Endothelial cell of umbilical vein (primary cell): ENCODE data around the gene IMPG2. TPM values are rescaled to one million over a fixed set of nuclear protein-coding genes. Genes with fewer than 3 reads are reported as not detected.

Source experiments
- BruUV-seq: library from RNA; stranded (reverse); fragments of 400-500 nt; replicated peaks from 2 replicates; lab custom pipeline; 2021; lab: Mats Ljungman, UMichigan
- CTCF ChIA-PET: fragments of 300-600, 350-600 bp; sonication (Branson Sonifier 250); formaldehyde crosslinking; loops from one replicate; lab custom pipeline; 2021; ENCODE audit warnings: antibody characterized with exemption, inconsistent platforms; lab: Charles Lee
- POLR2A ChIA-PET: fragments of 300-600, 350-600 bp; sonication (Branson Sonifier 250); formaldehyde crosslinking; loops from one replicate; lab custom pipeline; 2021; ENCODE audit warnings: antibody characterized with exemption, inconsistent platforms; lab: Charles Lee
- DNase-seq: peaks from one replicate; pipeline ENCODE4 v3.0.0-alpha.2; 2011; ENCODE audit warnings: low read depth, low spot score
- FAIRE-seq: peaks from 2 replicates; lab custom pipeline; 2011; peaks lifted over from hg19 to GRCh38; lab: Jason Lieb, UNC
- H2AFZ ChIP-seq: 2 replicates; pipeline ENCODE4 v1.6.0; 2012; ENCODE audit warnings: low read depth, low read length, control low read depth, inconsistent platforms
- H3K27ac ChIP-seq: 2 replicates; pipeline ENCODE4 v1.5.1; 2011; ENCODE audit warnings: low read depth, mild to moderate bottlenecking, control low read depth, low read length, moderate library complexity; ENCODE audit not compliant: insufficient read depth
- H3K27me3 ChIP-seq, 2 experiments: 2 replicates each; pipeline versions ENCODE4 v1.6.0 to v1.6.1; 2011; ENCODE audit warnings: low read length in 2 of 2, mixed read lengths in 1 of 2; ENCODE audit not compliant: control insufficient read depth in 2 of 2, insufficient read depth in 2 of 2
- H3K36me3 ChIP-seq, 2 experiments: 2 replicates in 1 of 2; 3 replicates in 1 of 2; pipeline ENCODE4 v1.5.1; 2011; ENCODE audit warnings: low read length in 2 of 2, mild to moderate bottlenecking in 1 of 2, moderate library complexity in 1 of 2; ENCODE audit not compliant: control insufficient read depth in 2 of 2, insufficient read depth in 2 of 2; ENCODE audit errors: extremely low read depth in 1 of 2
- H3K4me1 ChIP-seq: 3 replicates; pipeline ENCODE4 v1.5.1; 2011; ENCODE audit warnings: mild to moderate bottlenecking, low read length; ENCODE audit not compliant: control insufficient read depth, insufficient read depth; ENCODE audit errors: extremely low read depth
- H3K4me2 ChIP-seq: 2 replicates; pipeline ENCODE4 v1.6.1; 2011; ENCODE audit warnings: low read length, control low read depth, mixed read lengths; ENCODE audit not compliant: insufficient read depth
- H3K4me3 ChIP-seq, 3 experiments: fragments of 200-600 bp in 1 of 3; sonication (generic), shearing (Covaris generic) in 1 of 3; replicated peaks in 1 of 3; 2 replicates each; pipeline ENCODE4 v1.5.1; 2011 to 2016; ENCODE audit warnings: control low read depth in 3 of 3, low read length in 3 of 3, mild to moderate bottlenecking in 2 of 3, inconsistent platforms in 1 of 3, low read depth in 1 of 3, moderate library complexity in 1 of 3; ENCODE audit not compliant: insufficient read depth in 1 of 3
- H3K79me2 ChIP-seq: 2 replicates; pipeline ENCODE4 v1.6.0; 2012; ENCODE audit warnings: low read length, inconsistent platforms; ENCODE audit not compliant: control insufficient read depth, insufficient read depth
- H3K9ac ChIP-seq: replicated peaks from 2 replicates; pipeline ENCODE3; 2011; ENCODE audit warnings: low read length, control low read depth; ENCODE audit not compliant: insufficient read depth; ENCODE audit errors: extremely low read depth
- H3K9me1 ChIP-seq: replicated peaks from 3 replicates; pipeline ENCODE4 v1.6.0; 2011; ENCODE audit warnings: mild to moderate bottlenecking, low read length; ENCODE audit not compliant: control insufficient read depth, insufficient read depth; ENCODE audit errors: extremely low read depth
- H3K9me3 ChIP-seq: replicated peaks from 2 replicates; pipeline ENCODE4 v1.5.1; 2012; ENCODE audit warnings: low read length, inconsistent platforms; ENCODE audit not compliant: control insufficient read depth, insufficient read depth
- H4K20me1 ChIP-seq: replicated peaks from 2 replicates; pipeline ENCODE3; 2011; ENCODE audit warnings: mild to moderate bottlenecking, low read length; ENCODE audit not compliant: control insufficient read depth, insufficient read depth; ENCODE audit errors: extremely low read depth
- GATA2 ChIP-seq: IDR thresholded peaks from 2 replicates; pipeline ENCODE4 v1.7.0; 2011; ENCODE audit warnings: low read depth, mild to moderate bottlenecking, moderate library complexity, mixed read lengths, low read length; ENCODE audit not compliant: insufficient read length, insufficient read depth
- JUN ChIP-seq: IDR thresholded peaks from 2 replicates; pipeline ENCODE4 v1.6.1; 2011; ENCODE audit warnings: borderline replicate concordance, low read depth; ENCODE audit not compliant: insufficient read length, insufficient read depth
- MYC ChIP-seq: IDR thresholded peaks from one replicate; pipeline ENCODE4 v1.6.1; 2011; ENCODE audit warnings: mild to moderate bottlenecking, low read depth, low read length
- POLR2AphosphoS5 ChIP-seq: IDR thresholded peaks from 2 replicates; pipeline ENCODE4 v1.6.1; 2012; ENCODE audit warnings: low read depth, mild to moderate bottlenecking, control low read depth, low read length, moderate library complexity; ENCODE audit not compliant: insufficient read depth
- dilution Hi-C: fragments of 300-500 bp; cut with MboI; formaldehyde crosslinking; loops from one replicate; pipeline ENCODE4 v1.15.0; 2019; ENCODE audit warnings: low sequenced_read_pairs; ENCODE audit not compliant: extremely low pct_ligation_motif_present
- intact Hi-C: fragments of 100-400 bp; cut with micrococcal nuclease; formaldehyde crosslinking; loops from one replicate; pipeline ENCODE4 v1.10.0; 2022
- polyA plus RNA-seq, 4 experiments: library from polyadenylated mRNA; depleted of rRNA in 3 of 4; stranded (reverse) in 3 of 4; unstranded in 1 of 4; fragments of >200 nt; gene quantifications; 2 replicates each; pipeline versions ENCODE4 v1.2.1 to v1.2.3, GENCODE V29; 2011 to 2012; ENCODE audit warnings: missing spikeins in 1 of 4
- total RNA-seq: library from RNA; stranded (reverse); gene quantifications from 2 replicates; pipeline ENCODE4 v1.2.3, GENCODE V29; 2021
- TF ChIP-seq, protein P1 (sequence below): IDR thresholded peaks from 2 replicates; pipeline ENCODE4 v1.6.1; 2011; ENCODE audit not compliant: insufficient read depth, insufficient read length

Gene IMPG2
- total and polyA plus RNA-seq, 2 donors (not counting 3 experiments of a cell fraction or from before 2014, with no cell fraction given): 0.39 to 0.71 TPM

GRCh38 chr3:101333883-101334282 lies 13.5 kb upstream of the IMPG2 start:
- FAIRE-seq: no peak
- Histone ChIP-seq H3K4me2 (no peak overlapping the region), H2AFZ (no peak overlapping the region), H3K27ac (no peak overlapping the region), H3K4me3 (no peak overlapping the region), H3K79me2 (no peaks in the 10 kb centered on the region), H3K9me1 (no peaks in the 10 kb centered on the region), H3K9ac (no peak overlapping the region), H3K36me3 (no peaks in the 10 kb centered on the region), H4K20me1 (no peaks in the 10 kb centered on the region), H3K4me1 (no peaks in the 10 kb centered on the region), H3K27me3 (no peaks in the 10 kb centered on the region), H3K9me3 (no peaks in the 10 kb centered on the region)
- ChIA-PET CTCF (no interaction called here), POLR2A (no interaction called here)
- dilution Hi-C loops (no loop called here), intact Hi-C loops (no loop called here)
- BruUV-seq: no TSS peak
- TF ChIP-seq JUN (no peak), MYC (no peak)
- TF ChIP-seq, protein P1, sequence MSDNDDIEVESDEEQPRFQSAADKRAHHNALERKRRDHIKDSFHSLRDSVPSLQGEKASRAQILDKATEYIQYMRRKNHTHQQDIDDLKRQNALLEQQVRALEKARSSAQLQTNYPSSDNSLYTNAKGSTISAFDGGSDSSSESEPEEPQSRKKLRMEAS: no peak
- no peak for DNase-seq

DNA sequence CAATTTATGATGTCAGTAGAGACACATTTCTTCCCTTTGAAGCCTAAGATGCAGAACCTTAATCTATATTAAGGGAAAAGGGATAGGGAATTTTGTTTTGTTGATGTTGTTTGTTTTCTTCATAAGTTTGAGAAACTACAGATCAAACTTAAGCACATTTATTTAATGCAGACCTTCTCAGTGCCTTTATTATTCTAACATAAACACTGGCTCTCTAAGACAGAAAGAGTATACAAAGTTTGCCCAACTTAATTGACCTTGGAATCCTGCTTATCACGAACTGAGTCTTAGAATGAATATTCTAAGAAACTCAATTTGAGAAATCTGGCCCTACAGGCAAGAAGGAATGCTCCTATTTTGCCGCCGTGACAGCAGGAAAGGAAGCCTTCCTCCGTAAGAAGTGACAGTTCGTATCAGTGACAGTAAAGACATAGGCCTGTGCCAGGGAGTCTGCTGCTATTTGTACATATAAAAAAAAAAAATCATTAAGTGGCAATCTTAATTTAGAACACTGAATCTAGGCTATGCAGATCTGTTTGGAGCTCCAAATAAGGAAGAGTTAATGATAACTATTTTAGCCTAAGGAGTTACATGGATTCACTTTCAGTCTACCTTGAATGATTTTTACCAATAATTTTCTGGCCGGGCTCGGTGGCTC lies 8.8 kb upstream of the IMPG2 start:
- ChIA-PET POLR2A (no interaction called here), CTCF (interaction anchor here (1.6 kb wide), 1 partner anchor 12 kb away, joined by 8 read pairs; no protein-coding TSS in a partner anchor)
- H3K4me2 ChIP-seq: no peak overlapping the region
- no peaks in the 10 kb centered on the region for H3K27me3 ChIP-seq
- H3K4me1 ChIP-seq: no peaks in the 10 kb centered on the region
- no peaks in the 10 kb centered on the region for H4K20me1 ChIP-seq
- no peaks in the 10 kb centered on the region for H3K9me1 ChIP-seq
- FAIRE-seq (no peak), DNase-seq (no peak)
- H2AFZ ChIP-seq: no peak overlapping the region
- TF ChIP-seq GATA2 (no peak), MYC (no peak), POLR2AphosphoS5 (no peak), JUN (no peak)
- H3K27ac ChIP-seq: no peak overlapping the region
- BruUV-seq: no TSS peak
- no peaks in the 10 kb centered on the region for H3K36me3 ChIP-seq
- no peaks in the 10 kb centered on the region for H3K79me2 ChIP-seq
- no peak overlapping the region for H3K9ac ChIP-seq
- no peaks in the 10 kb centered on the region for H3K9me3 ChIP-seq
- dilution Hi-C loops: no loop called here
- intact Hi-C loops: no loop called here
- no peak overlapping the region for H3K4me3 ChIP-seq
